Measurements from ENCODE around the gene ARMC3.

ARMC3 gene

GRCh38 chr10:22992075-22992474, 64.2 kb downstream of the ARMC3 start:
- Histone ChIP-seq H3K4me3 (replicated peaks; ENCODE audit: insufficient read depth, low read length) (no peak overlapping the region), H3K27ac (replicated peaks) (no peak overlapping the region), H3K27me3 (ENCODE audit: insufficient read depth, poor library complexity, severe bottlenecking) (no peaks in the 10 kb centered on the region)
- TF ChIP-seq REST (IDR thresholded peaks at IDR 0.05; ENCODE audit: insufficient replicate concordance, low read depth) (no peak), SPI1 (IDR thresholded peaks at IDR 0.05; ENCODE audit: borderline replicate concordance, low read depth) (no peak), POLR2AphosphoS5 (IDR thresholded peaks at IDR 0.05; ENCODE audit: low read depth) (no peak), GABPA (IDR thresholded peaks at IDR 0.05; ENCODE audit: low read depth) (no peak)
- TF ChIP-seq, protein P1, sequence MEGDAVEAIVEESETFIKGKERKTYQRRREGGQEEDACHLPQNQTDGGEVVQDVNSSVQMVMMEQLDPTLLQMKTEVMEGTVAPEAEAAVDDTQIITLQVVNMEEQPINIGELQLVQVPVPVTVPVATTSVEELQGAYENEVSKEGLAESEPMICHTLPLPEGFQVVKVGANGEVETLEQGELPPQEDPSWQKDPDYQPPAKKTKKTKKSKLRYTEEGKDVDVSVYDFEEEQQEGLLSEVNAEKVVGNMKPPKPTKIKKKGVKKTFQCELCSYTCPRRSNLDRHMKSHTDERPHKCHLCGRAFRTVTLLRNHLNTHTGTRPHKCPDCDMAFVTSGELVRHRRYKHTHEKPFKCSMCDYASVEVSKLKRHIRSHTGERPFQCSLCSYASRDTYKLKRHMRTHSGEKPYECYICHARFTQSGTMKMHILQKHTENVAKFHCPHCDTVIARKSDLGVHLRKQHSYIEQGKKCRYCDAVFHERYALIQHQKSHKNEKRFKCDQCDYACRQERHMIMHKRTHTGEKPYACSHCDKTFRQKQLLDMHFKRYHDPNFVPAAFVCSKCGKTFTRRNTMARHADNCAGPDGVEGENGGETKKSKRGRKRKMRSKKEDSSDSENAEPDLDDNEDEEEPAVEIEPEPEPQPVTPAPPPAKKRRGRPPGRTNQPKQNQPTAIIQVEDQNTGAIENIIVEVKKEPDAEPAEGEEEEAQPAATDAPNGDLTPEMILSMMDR (IDR thresholded peaks at IDR 0.05; ENCODE audit: insufficient read depth, low read length): no peak
- no peak for DNase-seq (ENCODE audit: low read depth in 1 of 2, low spot score in 1 of 2)

DNA sequence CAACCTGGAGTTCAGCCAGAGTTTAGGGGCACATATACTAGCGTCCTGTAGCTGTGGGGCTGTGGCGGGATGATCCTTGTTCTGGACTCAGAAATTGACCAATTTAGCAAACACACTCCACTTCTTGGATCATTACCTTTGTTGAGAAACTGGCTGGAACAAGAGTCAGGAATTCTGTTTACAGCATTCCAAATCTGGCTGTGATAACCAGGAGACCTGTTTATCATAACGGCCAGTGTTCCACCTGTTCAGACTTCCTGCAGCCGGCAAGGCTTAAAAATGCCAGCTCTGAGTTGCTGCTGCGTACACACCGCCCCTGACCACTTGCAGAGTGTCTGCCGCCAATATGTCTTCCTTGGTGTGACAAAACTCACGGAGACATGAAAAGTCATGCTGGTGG, 64.8 kb downstream of the ARMC3 start:
- no peak for TF ChIP-seq SPI1 (IDR thresholded peaks at IDR 0.05; ENCODE audit: borderline replicate concordance, low read depth)
- TF ChIP-seq GABPA (IDR thresholded peaks at IDR 0.05; ENCODE audit: low read depth): no peak
- TF ChIP-seq REST (IDR thresholded peaks at IDR 0.05; ENCODE audit: insufficient replicate concordance, low read depth): no peak
- TF ChIP-seq, protein P1 (IDR thresholded peaks at IDR 0.05; ENCODE audit: insufficient read depth, low read length): no peak
- no peak for TF ChIP-seq POLR2AphosphoS5 (IDR thresholded peaks at IDR 0.05; ENCODE audit: low read depth)
- H3K4me3 ChIP-seq (replicated peaks; ENCODE audit: insufficient read depth, low read length): no peak overlapping the region
- H3K27ac ChIP-seq (replicated peaks): no peak overlapping the region
- no peak for DNase-seq (ENCODE audit: low read depth in 1 of 2, low spot score in 1 of 2)
- no peaks in the 10 kb centered on the region for H3K27me3 ChIP-seq (ENCODE audit: insufficient read depth, poor library complexity, severe bottlenecking)

DNA sequence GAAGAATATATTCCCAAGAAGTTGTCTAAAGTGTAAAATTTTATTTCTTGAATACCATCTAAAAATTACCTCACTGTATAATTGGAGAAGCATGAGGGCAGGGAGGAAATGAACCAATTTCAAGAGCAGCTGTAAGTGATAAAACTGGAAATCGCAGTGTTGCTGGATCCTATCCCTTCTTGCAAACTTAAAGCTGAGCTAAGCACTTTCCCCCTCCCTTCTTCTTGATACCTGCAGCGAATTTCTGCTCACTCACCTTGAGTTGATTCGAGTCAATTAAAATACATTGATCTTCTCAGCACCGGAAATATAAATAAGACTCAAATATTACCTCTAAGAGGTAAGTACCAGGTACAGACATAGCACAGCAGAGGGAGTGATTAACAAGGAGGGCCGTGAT, 65.5 kb downstream of the ARMC3 start:
- no peak for DNase-seq (ENCODE audit: low read depth in 1 of 2, low spot score in 1 of 2)
- Histone ChIP-seq H3K4me3 (replicated peaks; ENCODE audit: insufficient read depth, low read length) (no peak overlapping the region), H3K27me3 (ENCODE audit: insufficient read depth, poor library complexity, severe bottlenecking) (no peaks in the 10 kb centered on the region), H3K27ac (replicated peaks) (no peak overlapping the region)
- TF ChIP-seq GABPA (IDR thresholded peaks at IDR 0.05; ENCODE audit: low read depth) (no peak), SPI1 (IDR thresholded peaks at IDR 0.05; ENCODE audit: borderline replicate concordance, low read depth) (no peak), POLR2AphosphoS5 (IDR thresholded peaks at IDR 0.05; ENCODE audit: low read depth) (no peak), REST (IDR thresholded peaks at IDR 0.05; ENCODE audit: insufficient replicate concordance, low read depth) (no peak)
- TF ChIP-seq, protein P1 (IDR thresholded peaks at IDR 0.05; ENCODE audit: insufficient read depth, low read length): no peak

All from HL-60 (cell line).